OCI-LY7 (cell line): ENCODE results near the gene BCL3. TPM values are rescaled to one million over a fixed set of nuclear protein-coding genes. Genes with fewer than 3 reads are reported as not detected.

Source experiments
- BruUV-seq: library from RNA; stranded (reverse); fragments of 400-500 nt; replicated peaks from 2 replicates; lab custom pipeline; 2021; lab: Mats Ljungman, UMichigan
- CTCF ChIA-PET: fragments of 300-600 bp; sonication (Branson Sonifier 250); formaldehyde crosslinking; loops from one replicate; lab custom pipeline; 2022; ENCODE audit warnings: antibody characterized with exemption; ENCODE audit not compliant: unreplicated experiment; lab: Charles Lee
- POLR2A ChIA-PET: fragments of 300-600 bp; sonication (Branson Sonifier 250); formaldehyde crosslinking; loops from one replicate; lab custom pipeline; 2022; ENCODE audit warnings: antibody characterized with exemption; lab: Charles Lee
- DNase-seq: peaks from one replicate; pipeline ENCODE4 v3.0.0-alpha.2; 2015; ENCODE audit warnings: low spot score
- H2AFZ ChIP-seq: fragments of 200-600 bp; sonication (generic), shearing (Covaris generic); 2 replicates; pipeline ENCODE4 v1.6.1; 2014; ENCODE audit warnings: mild to moderate bottlenecking, antibody characterized with exemption, low read length, moderate library complexity
- H3K27ac ChIP-seq: fragments of 200-600 bp; sonication (generic); 2 replicates; pipeline ENCODE4 v1.5.1; 2014; ENCODE audit warnings: mixed run types, low read depth, mild to moderate bottlenecking, moderate library complexity, low read length, inconsistent platforms; ENCODE audit not compliant: poor library complexity, severe bottlenecking
- H3K36me3 ChIP-seq: fragments of 200-600 bp; sonication (generic); 2 replicates; pipeline ENCODE4 v1.6.1; 2014; ENCODE audit warnings: mild to moderate bottlenecking, antibody characterized with exemption, low read length, moderate library complexity, mixed read lengths; ENCODE audit not compliant: insufficient read depth
- H3K4me1 ChIP-seq: fragments of 200-600 bp; sonication (generic); 2 replicates; pipeline ENCODE4 v1.5.1; 2014; ENCODE audit warnings: mild to moderate bottlenecking, low read length; ENCODE audit not compliant: insufficient read depth, poor library complexity, severe bottlenecking
- H3K4me2 ChIP-seq: fragments of 200-600 bp; sonication (generic); 2 replicates; pipeline ENCODE4 v1.6.1; 2014; ENCODE audit warnings: mild to moderate bottlenecking, low read length
- H3K4me3 ChIP-seq: fragments of 200-600 bp; sonication (generic); 2 replicates; pipeline ENCODE4 v1.5.1; 2014; ENCODE audit warnings: mild to moderate bottlenecking, low read depth, low read length; ENCODE audit not compliant: poor library complexity, severe bottlenecking
- H3K79me2 ChIP-seq: fragments of 200-600 bp; sonication (generic); 2 replicates; pipeline ENCODE4 v1.6.1; 2016; ENCODE audit warnings: low read depth, mild to moderate bottlenecking, low read length, moderate library complexity, mixed read lengths; ENCODE audit not compliant: insufficient read depth
- H3K9me2 ChIP-seq: fragments of 200-600 bp; sonication (generic); 2 replicates; pipeline ENCODE4 v1.6.1; 2016; ENCODE audit warnings: mild to moderate bottlenecking, low read length, mixed read lengths; ENCODE audit not compliant: insufficient read depth
- H3K9me3 ChIP-seq: fragments of 200-600 bp; sonication (generic); 2 replicates; pipeline ENCODE4 v1.6.1; 2014; ENCODE audit warnings: mild to moderate bottlenecking, mixed run types, low read length, mixed read lengths
- H4K20me1 ChIP-seq: fragments of 200-600 bp; sonication (generic); 2 replicates; pipeline ENCODE4 v1.6.1; 2014; ENCODE audit warnings: mild to moderate bottlenecking, antibody characterized with exemption, low read length, moderate library complexity, mixed read lengths; ENCODE audit not compliant: insufficient read depth
- EZH2phosphoT487 ChIP-seq: fragments of 200-600 bp; sonication (generic); IDR thresholded peaks from 2 replicates; pipeline ENCODE4 v1.6.1; 2018; ENCODE audit warnings: low read depth, borderline replicate concordance, mild to moderate bottlenecking, mixed run types, antibody characterized with exemption, low read length, moderate library complexity, mixed read lengths
- intact Hi-C: fragments of 100-400 bp; cut with micrococcal nuclease; formaldehyde crosslinking; loops from one replicate; pipeline ENCODE4 v1.10.0; 2022; ENCODE audit not compliant: unreplicated experiment
- total RNA-seq, 2 experiments: library from RNA; depleted of rRNA in 1 of 2; stranded (reverse); fragments of >200 nt in 1 of 2; shearing (Covaris generic) in 1 of 2; gene quantifications; 2 replicates each; pipeline ENCODE4 v1.2.3, GENCODE V29; 2014 to 2022
- TF ChIP-seq, protein P1 (sequence below): fragments of 200-600 bp; sonication (generic); conservative IDR thresholded peaks from 2 replicates; pipeline ENCODE4 v1.5.1; 2014; ENCODE audit warnings: mild to moderate bottlenecking, antibody characterized with exemption, low read length, moderate library complexity, mixed read lengths

The BCL3 gene
- total RNA-seq, 2 experiments from 2014 or later = 10.2 to 18.6 TPM

DNA sequence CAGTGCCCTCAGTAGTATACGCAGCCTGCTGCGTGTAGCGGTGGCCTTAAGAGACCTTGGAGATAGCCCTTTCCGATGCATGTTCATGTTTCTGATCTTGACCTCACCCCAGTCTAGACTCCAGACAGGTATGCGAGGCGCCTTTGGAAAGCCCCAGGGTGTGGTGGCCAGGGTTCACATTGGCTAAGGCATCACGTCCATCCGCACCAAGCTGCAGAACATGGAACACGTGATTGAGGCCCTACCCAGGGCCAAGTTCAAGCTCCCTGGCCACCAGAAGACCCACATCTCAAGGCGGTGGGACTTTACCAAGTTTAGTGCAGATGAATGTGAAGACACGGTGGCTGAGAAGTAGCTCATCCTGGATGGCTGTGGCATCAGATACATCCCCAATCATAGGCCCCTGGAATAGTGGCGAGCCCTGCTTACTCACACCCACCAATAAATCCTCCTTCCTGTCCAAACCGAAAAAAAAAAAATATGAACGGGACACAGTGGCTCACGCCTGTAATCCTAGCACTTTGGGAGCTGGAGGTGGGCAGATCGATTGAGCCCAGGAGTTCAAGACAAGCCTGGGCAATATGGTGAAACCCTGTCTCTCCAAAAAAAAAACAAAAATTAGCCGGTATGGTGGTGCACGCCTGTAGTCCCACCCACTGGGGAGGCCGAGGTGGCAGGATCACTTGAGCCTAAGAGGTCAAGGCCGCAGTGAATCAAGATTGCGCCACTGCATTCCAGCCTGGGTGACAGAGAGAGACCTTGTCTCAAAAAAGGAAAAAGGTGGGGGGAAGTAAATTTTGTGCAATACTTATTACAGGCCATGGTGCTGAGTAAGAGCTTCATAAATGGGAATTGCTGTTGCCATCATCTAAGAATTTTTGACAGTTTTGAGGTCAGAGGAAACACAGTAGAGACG lies 16.8 kb downstream of the BCL3 start:
- TF ChIP-seq, protein P1, sequence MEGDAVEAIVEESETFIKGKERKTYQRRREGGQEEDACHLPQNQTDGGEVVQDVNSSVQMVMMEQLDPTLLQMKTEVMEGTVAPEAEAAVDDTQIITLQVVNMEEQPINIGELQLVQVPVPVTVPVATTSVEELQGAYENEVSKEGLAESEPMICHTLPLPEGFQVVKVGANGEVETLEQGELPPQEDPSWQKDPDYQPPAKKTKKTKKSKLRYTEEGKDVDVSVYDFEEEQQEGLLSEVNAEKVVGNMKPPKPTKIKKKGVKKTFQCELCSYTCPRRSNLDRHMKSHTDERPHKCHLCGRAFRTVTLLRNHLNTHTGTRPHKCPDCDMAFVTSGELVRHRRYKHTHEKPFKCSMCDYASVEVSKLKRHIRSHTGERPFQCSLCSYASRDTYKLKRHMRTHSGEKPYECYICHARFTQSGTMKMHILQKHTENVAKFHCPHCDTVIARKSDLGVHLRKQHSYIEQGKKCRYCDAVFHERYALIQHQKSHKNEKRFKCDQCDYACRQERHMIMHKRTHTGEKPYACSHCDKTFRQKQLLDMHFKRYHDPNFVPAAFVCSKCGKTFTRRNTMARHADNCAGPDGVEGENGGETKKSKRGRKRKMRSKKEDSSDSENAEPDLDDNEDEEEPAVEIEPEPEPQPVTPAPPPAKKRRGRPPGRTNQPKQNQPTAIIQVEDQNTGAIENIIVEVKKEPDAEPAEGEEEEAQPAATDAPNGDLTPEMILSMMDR = no peak
- TF ChIP-seq EZH2phosphoT487 = no peak
- no peak overlapping the region for H2AFZ ChIP-seq

DNA sequence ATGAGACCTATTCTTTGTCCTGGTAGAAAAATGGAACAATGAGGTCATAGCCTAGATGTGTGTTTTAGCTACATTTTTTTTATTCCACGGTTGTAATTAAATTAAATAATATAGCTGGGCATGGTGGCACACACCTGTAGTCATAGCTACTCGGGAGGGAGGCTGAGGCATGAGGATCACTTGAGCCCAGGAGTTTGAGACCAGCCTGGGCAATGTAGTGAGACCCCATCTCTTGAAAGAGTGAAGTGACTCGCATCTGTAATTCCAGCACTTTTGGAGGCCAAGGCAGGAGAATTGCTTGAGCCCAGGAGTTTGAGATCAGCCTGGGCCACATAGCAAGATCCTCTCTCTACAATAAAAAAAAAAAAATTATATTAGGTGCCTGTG lies 17.4 kb downstream of the BCL3 start:
- DNase-seq = no peak
- Histone ChIP-seq H3K4me2 (no peak overlapping the region), H3K9me2 (no peaks in the 10 kb centered on the region), H3K27ac (no peak overlapping the region), H4K20me1 (no peaks in the 10 kb centered on the region), H3K36me3 (peaks cover 6% of the 10 kb centered on the region), H3K79me2 (no peaks in the 10 kb centered on the region), H3K4me1 (peaks cover 11% of the 10 kb centered on the region), H2AFZ (no peak overlapping the region), H3K4me3 (no peak overlapping the region), H3K9me3 (no peaks in the 10 kb centered on the region)
- CTCF ChIA-PET = interaction anchor here (0.8 kb wide), 1 partner anchor 77 kb away, joined by 8 read pairs; no protein-coding TSS in a partner anchor
- TF ChIP-seq, protein P1 = no peak
- TF ChIP-seq EZH2phosphoT487 = no peak
- BruUV-seq = no TSS peak
- intact Hi-C loops = no loop called here
- POLR2A ChIA-PET = interaction anchor here (0.7 to 1.2 kb wide), 3 partner anchors 21 to 80 kb away, joined by 3 to 6 read pairs (median 3); partner anchors contain the start of gene NECTIN2

More for the DNA sequence above, 16.8 kb downstream of the BCL3 start:
- CTCF ChIA-PET = interaction anchor here (0.8 to 0.9 kb wide), 2 partner anchors 41 to 76 kb away, joined by 3 to 8 read pairs; no protein-coding TSS in a partner anchor
- Histone ChIP-seq H3K4me3 (no peak overlapping the region), H3K36me3 (peaks cover 12% of the 10 kb centered on the region), H3K27ac (no peak overlapping the region), H4K20me1 (no peaks in the 10 kb centered on the region), H3K4me1 (peaks cover 9% of the 10 kb centered on the region), H3K9me2 (no peaks in the 10 kb centered on the region), H3K79me2 (no peaks in the 10 kb centered on the region), H3K4me2 (no peak overlapping the region), H3K9me3 (no peaks in the 10 kb centered on the region)
- intact Hi-C loops = no loop called here
- no TSS peak for BruUV-seq
- DNase-seq = no peak
- POLR2A ChIA-PET = interaction anchor here (0.7 to 0.8 kb wide), 2 partner anchors 29 to 81 kb away, joined by 3 to 6 read pairs; partner anchors contain the start of gene NECTIN2
